Measurements from ENCODE around the gene FZD4. TPM values are rescaled to one million over a fixed set of nuclear protein-coding genes. Genes with fewer than 3 reads are reported as not detected.

FZD4 gene
- total RNA-seq, 1 experiment from 2014 or later, result 4.5 TPM

- Mint-ChIP-seq H3K4me1 (peaks cover 14 to 20% of the 10 kb centered on the region in 2 experiments), H3K9me3 (no peaks in the 10 kb centered on the region), H3K36me3 (ENCODE audit: insufficient read depth in 1 of 3, low read depth in 3 of 3) (no peaks in the 10 kb centered on the region), H3K27me3 (ENCODE audit: low read depth) (no peaks in the 10 kb centered on the region), H3K4me3 (no peak overlapping the region), H3K27ac (peak overlapping the region in 1 of 3 experiments; percentile 11; a peak in 1 of 7 replicates)
- H3K9me3 ChIP-seq (ENCODE audit: control insufficient read depth, low read depth, low read length), result no peaks in the 10 kb centered on the region
- no peaks in the 10 kb centered on the region for H3K79me2 ChIP-seq (ENCODE audit: insufficient read depth, low read length)
- WGBS (ENCODE audit: extremely low coverage, insufficient read length, low lambda C conversion rate), result no CpG with 5 or more reads among the region's 1 CpG
- H3K4ac ChIP-seq (ENCODE audit: low read depth, low read length), result no peak overlapping the region
- H2BK12ac ChIP-seq (ENCODE audit: insufficient read length, low read depth, low read length), result no peak overlapping the region
- no peak for TF ChIP-seq CTCF (conservative IDR thresholded peaks at IDR 0.05)
- H3K27ac ChIP-seq (ENCODE audit: insufficient read length, low read depth, low read length), result no peak overlapping the region
- H4K5ac ChIP-seq (ENCODE audit: insufficient read length, low read depth, low read length), result no peak overlapping the region
- H3K79me1 ChIP-seq (ENCODE audit: insufficient read depth, low read depth, low read length, poor library complexity, severe bottlenecking), result no peaks in the 10 kb centered on the region
- no peaks in the 10 kb centered on the region for H3K23me2 ChIP-seq (ENCODE audit: insufficient read length, low read depth, low read length, poor library complexity, severe bottlenecking)
- no peaks in the 10 kb centered on the region for H4K20me1 ChIP-seq (ENCODE audit: control insufficient read depth, insufficient read depth, insufficient read length)
- H3K18ac ChIP-seq (ENCODE audit: insufficient read length, low read depth, low read length), result no peak overlapping the region
- no peak overlapping the region for H3K9ac ChIP-seq (ENCODE audit: extremely low read depth, insufficient read length, low read length)
- H3K4me2 ChIP-seq (ENCODE audit: insufficient read depth, insufficient read length, low read length), result no peak overlapping the region
- no peaks in the 10 kb centered on the region for H3K4me1 ChIP-seq (ENCODE audit: insufficient read depth, low read length)
- no peak overlapping the region for H2AFZ ChIP-seq (ENCODE audit: low read length)
- no peak overlapping the region for H2AK5ac ChIP-seq (ENCODE audit: insufficient read length, low read length)
- H4K8ac ChIP-seq (replicated peaks; ENCODE audit: insufficient read length, low read depth, low read length), result no peak overlapping the region
- no peak overlapping the region for H2BK120ac ChIP-seq (ENCODE audit: low read depth, low read length, poor library complexity, severe bottlenecking)
- H3K27me3 ChIP-seq (ENCODE audit: insufficient read depth, low read length), result no peaks in the 10 kb centered on the region
- H2BK5ac ChIP-seq (ENCODE audit: insufficient read length, low read length), result no peak overlapping the region
- DNase-seq, result no peak
- H2BK15ac ChIP-seq (ENCODE audit: low read depth, low read length), result no peak overlapping the region
- H3T11ph ChIP-seq (ENCODE audit: low read length), result no peak overlapping the region
- H3K23ac ChIP-seq (ENCODE audit: insufficient read length, low read depth, low read length), result no peak overlapping the region
- H3K14ac ChIP-seq (ENCODE audit: insufficient read depth, low read length), result no peak overlapping the region
- no peak overlapping the region for H4K91ac ChIP-seq (ENCODE audit: insufficient read length, low read depth, low read length)
- H3K56ac ChIP-seq (ENCODE audit: insufficient read length, low read depth, low read length), result no peak overlapping the region
- H2BK20ac ChIP-seq (ENCODE audit: low read depth, low read length, poor library complexity, severe bottlenecking), result no peak overlapping the region
Measured at GRCh38 chr11:86999388-86999787, 44.2 kb upstream of the FZD4 start.
